Tibial nerve (tissue), 4 donors: ENCODE data around the gene ISG15. TPM values are rescaled to one million over a fixed set of nuclear protein-coding genes. Genes with fewer than 3 reads are reported as not detected.

Experiments
- DNase-seq, 2 donors: peaks; one replicate each; pipeline ENCODE4 v3.0.0-alpha.2; 2019; ENCODE audit warnings: low spot score in 2 of 2
- H3K27ac ChIP-seq, 4 donors: fragments of 200-600 bp; sonication (generic) in 3 of 4; one replicate each; pipeline ENCODE4 v1.5.1; 2017 to 2019; ENCODE audit warnings: mild to moderate bottlenecking in 1 of 4
- H3K27me3 ChIP-seq, 2 donors: fragments of 200-600 bp; sonication (generic) in 1 of 2; one replicate each; pipeline versions ENCODE4 v1.5.1 to v1.6.0; 2017 to 2019
- H3K36me3 ChIP-seq, 3 donors: fragments of 200-600 bp; sonication (generic); one replicate each; pipeline ENCODE4 v1.5.1; 2018 to 2019
- H3K4me1 ChIP-seq, 4 donors: fragments of 200-600 bp; sonication (generic) in 3 of 4; one replicate each; pipeline ENCODE4 v1.5.1; 2017 to 2019
- H3K4me3 ChIP-seq, 4 donors: fragments of 200-600 bp; sonication (generic) in 3 of 4; one replicate each; pipeline ENCODE4 v1.5.1; 2017 to 2019; ENCODE audit warnings: mild to moderate bottlenecking in 1 of 4, moderate library complexity in 1 of 4
- H3K9me3 ChIP-seq, 4 donors: fragments of 200-600 bp; sonication (generic) in 3 of 4; one replicate each; pipeline ENCODE4 v1.5.1; 2017 to 2019
- CTCF ChIP-seq, 5 experiments: fragments of 200-600 bp in 3 of 5; fragments of 450-650 bp in 2 of 5; sonication (generic) in 3 of 5; IDR thresholded peaks; one replicate each; pipeline ENCODE4 v1.5.1; 2016 to 2019; ENCODE audit warnings: antibody characterized with exemption in 5 of 5, mild to moderate bottlenecking in 3 of 5, moderate library complexity in 2 of 5
- EP300 ChIP-seq, 2 donors: sonication (generic); formaldehyde crosslinking; IDR thresholded peaks; one replicate each; pipeline ENCODE4 v1.6.1; 2017; ENCODE audit warnings: antibody characterized with exemption in 2 of 2, mild to moderate bottlenecking in 1 of 2
- POLR2A ChIP-seq, 2 donors: fragments of 450-650 bp; IDR thresholded peaks; one replicate each; pipeline ENCODE4 v1.6.1; 2017; ENCODE audit warnings: antibody characterized with exemption in 2 of 2, mild to moderate bottlenecking in 2 of 2, moderate library complexity in 2 of 2
- WGBS, 2 donors: methylation state at CpG; one replicate each; pipeline ENCODE4 v1.1.5; 2018; 5-methylcytosine and 5-hydroxymethylcytosine counted together
- total RNA-seq, 4 donors: library from RNA; depleted of rRNA; stranded (reverse); fragments of >200 nt; gene quantifications; one replicate each; pipeline ENCODE4 v1.1.0, GENCODE V29; 2016

The ISG15 gene
- total RNA-seq, 4 donors from 2014 or later, result 29.1 to 65.4 (median 48.7) TPM

DNA sequence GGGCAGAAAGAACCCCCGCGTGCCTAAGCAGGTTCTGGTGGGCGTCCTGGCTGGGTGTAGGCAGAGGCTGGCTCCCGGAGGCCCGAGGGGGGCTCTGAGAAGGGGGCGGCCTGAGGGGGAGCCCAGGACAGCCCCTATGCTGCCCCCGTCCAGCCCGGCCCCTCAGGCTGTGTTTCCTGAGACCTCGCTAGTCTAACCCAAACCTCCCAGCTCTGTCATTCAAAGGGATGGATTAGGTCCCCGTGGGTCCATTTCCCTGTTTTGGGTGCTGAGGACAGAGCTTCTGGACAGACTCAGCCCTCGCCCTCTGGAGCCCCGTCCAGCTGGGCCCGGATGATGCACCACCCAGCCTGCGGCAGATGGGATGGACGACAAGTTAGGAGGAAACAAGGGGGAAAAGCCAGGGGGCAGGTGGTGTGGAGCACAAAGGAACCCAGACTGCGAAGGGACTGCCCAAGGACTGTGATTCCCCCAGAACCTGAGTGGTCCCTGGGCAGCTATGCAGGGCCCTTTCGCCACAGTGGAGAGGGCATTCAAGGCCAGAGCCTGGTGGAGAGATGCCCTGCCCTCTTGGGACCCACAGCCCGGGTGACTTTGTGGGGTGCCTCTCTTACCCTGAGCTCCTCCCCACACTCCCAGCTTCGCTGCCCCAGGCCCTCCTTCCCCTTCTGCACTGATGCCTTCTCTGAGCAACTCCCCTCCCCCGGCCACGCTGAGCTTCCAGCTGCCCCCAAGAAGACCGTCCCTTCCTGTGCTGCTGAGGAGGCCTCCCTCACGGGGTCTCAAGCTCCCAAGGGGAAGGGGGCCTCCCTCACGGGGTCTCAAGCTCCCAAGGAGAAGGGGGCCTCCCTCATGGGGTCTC lies 16.2 kb upstream of the ISG15 start:
- H3K4me1 ChIP-seq, result peaks cover 0 to 44% (median 24%) of the 10 kb centered on the region in 4 donors
- WGBS, 2 donors, result 61 to 67% methylated on average over 22 to 24 of the region's 24 CpGs
- peaks cover 0 to 36% of the 10 kb centered on the region in 2 donors for H3K27me3 ChIP-seq
- no peaks in the 10 kb centered on the region for H3K36me3 ChIP-seq
- peaks cover 0 to 10% (median 0%) of the 10 kb centered on the region in 4 donors for H3K9me3 ChIP-seq
- H3K27ac ChIP-seq, result no peak overlapping the region
- no peak for DNase-seq
- H3K4me3 ChIP-seq, result no peak overlapping the region
- TF ChIP-seq POLR2A (IDR thresholded peaks at IDR 0.05) (no peak), EP300 (IDR thresholded peaks at IDR 0.05) (no peak), CTCF (IDR thresholded peaks at IDR 0.05) (no peak)

- Histone ChIP-seq H3K36me3 (no peaks in the 10 kb centered on the region), H3K4me1 (peaks cover 0 to 44% (median 24%) of the 10 kb centered on the region in 4 donors), H3K9me3 (peaks cover 0 to 5% (median 0%) of the 10 kb centered on the region in 4 donors), H3K27me3 (peaks cover 0 to 36% of the 10 kb centered on the region in 2 donors), H3K27ac (peak overlapping the region in 1 of 4 donors; percentile 98), H3K4me3 (peak overlapping the region in 1 of 4 donors; percentile 70)
- no peak for DNase-seq
- TF ChIP-seq CTCF (IDR thresholded peaks at IDR 0.05) (no peak), EP300 (IDR thresholded peaks at IDR 0.05) (no peak), POLR2A (IDR thresholded peaks at IDR 0.05) (no peak)
- WGBS, 2 donors, result 40% methylated on average over 1 of the region's 3 CpGs; no CpG with 5 or more reads in 1 of the 2 donors
Measured at GRCh38 chr1:997713-997992, 15.6 kb upstream of the ISG15 start.

- peak overlapping the region in 1 of 4 donors; percentile 98 for H3K27ac ChIP-seq
- DNase-seq, result no peak
Measured at GRCh38 chr1:997993-998744, 15.1 kb upstream of the ISG15 start.

GRCh38 chr1:998745-998994 lies 14.6 kb upstream of the ISG15 start:
- Histone ChIP-seq H3K27ac (peak overlapping the region in 3 of 4 donors; percentile 85 to 98 (median 92)), H3K36me3 (no peaks in the 10 kb centered on the region), H3K4me1 (peaks cover 0 to 44% (median 24%) of the 10 kb centered on the region in 4 donors), H3K27me3 (peaks cover 0 to 46% of the 10 kb centered on the region in 2 donors), H3K4me3 (peak overlapping the region in 3 of 4 donors; percentile 45 to 70 (median 49)), H3K9me3 (no peaks in the 10 kb centered on the region)
- DNase-seq, result no peak
- 13 to 20% methylated on average over 2 to 3 of the region's 27 CpGs for WGBS, 2 donors
- no peak for TF ChIP-seq CTCF (IDR thresholded peaks at IDR 0.05)
- no peak for TF ChIP-seq POLR2A (IDR thresholded peaks at IDR 0.05)
- TF ChIP-seq EP300 (IDR thresholded peaks at IDR 0.05), result no peak

More at GRCh38 chr1:997993-998744, 15.1 kb upstream of the ISG15 start:
- H3K4me3 ChIP-seq, result peak overlapping the region in 1 of 4 donors; percentile 70
- peaks cover 0 to under 1% (median 0%) of the 10 kb centered on the region in 4 donors for H3K9me3 ChIP-seq
- H3K4me1 ChIP-seq, result peaks cover 0 to 44% (median 24%) of the 10 kb centered on the region in 4 donors
- TF ChIP-seq POLR2A (IDR thresholded peaks at IDR 0.05), result no peak
- TF ChIP-seq CTCF (IDR thresholded peaks at IDR 0.05), result no peak
- TF ChIP-seq EP300 (IDR thresholded peaks at IDR 0.05), result no peak
- WGBS, 2 donors, result 49 to 68% methylated on average over 14 to 18 of the region's 75 CpGs
- peaks cover 0 to 41% of the 10 kb centered on the region in 2 donors for H3K27me3 ChIP-seq
- H3K36me3 ChIP-seq, result no peaks in the 10 kb centered on the region
